GM18498 (cell line): ENCODE results near the gene TMSB10.
"Not testable (repeated sequence)": the region's sequence is repeated elsewhere in the genome, so short reads cannot be mapped to it uniquely, and the experiment has no call there.

Source experiments
- ATAC-seq: cut with Tn5 transposase; IDR thresholded peaks from one replicate; pipeline ENCODE4 v1.9.1; 2021; ENCODE audit warnings: mild to moderate bottlenecking, moderate library complexity; ENCODE audit not compliant: unreplicated experiment

The TMSB10 gene

DNA sequence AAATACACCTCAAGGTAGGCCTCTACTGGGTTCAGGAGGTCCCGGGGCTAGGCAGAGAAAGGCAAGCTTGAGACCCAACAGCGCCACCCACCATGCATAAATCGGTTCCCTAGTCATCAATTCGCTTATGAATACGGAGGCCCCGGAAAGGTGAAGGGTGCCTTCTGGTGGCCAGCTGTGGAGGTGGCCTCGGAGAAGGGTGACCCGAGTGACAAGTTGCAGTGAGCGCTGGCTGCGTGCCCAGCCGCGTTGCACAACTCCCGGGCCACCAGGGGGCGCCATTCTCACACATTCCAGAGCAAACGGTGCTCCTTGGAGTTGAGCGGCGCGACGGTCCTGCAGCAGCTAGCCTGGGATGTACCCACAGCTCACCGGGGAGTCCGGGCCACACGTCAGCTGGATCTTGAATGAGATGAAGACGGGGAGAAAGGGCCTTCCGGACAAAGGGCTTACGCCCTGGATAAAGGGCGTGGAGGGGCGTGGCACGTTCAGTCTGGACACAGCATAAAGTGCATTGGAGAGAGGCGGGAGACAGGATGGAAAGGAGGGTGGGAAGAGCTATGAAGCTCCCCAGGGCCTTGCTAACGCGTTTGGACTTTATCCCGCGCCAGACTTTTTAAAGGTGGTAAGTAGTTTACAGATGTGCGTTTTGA lies 20.4 kb downstream of the TMSB10 start:
- ATAC-seq: peak; percentile 83

DNA sequence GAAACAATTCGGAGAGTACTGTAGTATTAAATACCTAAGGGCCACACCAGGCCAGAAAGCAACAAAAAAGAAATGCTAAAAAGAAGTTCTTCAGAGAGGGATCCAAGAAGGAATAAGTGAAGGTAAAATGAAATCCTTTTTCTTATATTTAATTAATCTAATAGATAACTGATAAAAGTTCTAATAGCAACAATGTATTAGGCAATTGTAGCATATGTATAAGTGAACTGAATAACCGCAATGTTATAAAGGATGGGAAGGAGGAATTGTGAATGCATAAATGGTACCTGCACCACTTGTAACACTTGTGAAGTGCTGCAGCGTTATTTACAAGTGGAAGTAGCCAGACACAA lies 21.8 kb downstream of the TMSB10 start:
- ATAC-seq: no peak

DNA sequence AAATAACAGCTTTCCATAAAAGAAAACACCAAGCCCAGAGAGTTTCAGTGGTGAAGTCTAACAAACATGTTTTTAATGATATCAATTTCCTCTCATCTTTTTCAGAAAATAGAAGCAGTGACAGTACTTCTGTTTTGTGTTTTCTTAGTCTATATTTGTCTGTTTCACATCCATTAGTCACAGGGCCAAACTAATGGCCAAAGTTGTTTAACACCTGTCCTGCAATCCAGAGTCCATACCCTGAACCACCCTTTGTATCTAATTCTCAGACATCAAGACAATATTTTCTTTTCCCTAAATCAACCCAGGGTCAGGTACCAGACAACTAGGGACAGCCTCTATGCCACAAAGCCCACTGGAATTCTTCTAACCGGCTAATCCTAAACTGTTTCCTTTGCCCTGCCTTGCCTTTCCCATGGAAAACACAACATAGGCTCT lies 25.9 kb downstream of the TMSB10 start:
- ATAC-seq: peak; percentile 67

DNA sequence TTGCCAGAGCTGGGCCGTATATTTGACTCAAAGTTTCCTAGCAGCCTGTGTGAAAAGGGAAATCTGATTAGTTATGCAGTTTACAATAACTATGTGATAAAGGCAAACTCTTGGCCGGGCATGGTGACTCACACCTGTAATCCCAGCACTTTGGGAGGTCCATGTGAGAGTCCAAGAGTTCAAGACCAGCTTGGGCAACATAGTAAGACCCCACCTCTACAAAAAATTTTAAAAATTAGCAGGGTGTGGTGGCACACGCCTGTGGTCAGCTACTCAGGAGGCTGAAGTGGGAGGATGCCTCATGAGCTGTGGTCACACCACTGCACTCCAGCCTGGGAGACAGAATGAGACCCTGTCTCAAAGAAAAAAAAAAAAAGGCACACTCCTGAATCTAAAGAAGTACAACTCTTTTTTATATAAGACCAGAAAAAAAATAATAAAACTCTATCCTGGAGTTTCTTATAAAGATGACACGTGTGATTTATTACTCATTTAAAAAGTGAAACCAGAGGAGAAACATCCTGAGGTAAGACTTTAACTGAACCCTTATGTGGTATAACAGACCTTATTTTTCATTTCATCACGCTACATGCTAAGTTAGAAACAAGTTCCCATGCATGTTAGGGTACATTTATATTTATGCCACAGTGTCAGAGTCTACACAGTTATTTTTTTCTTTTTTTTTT lies 32.9 kb downstream of the TMSB10 start:
- ATAC-seq: peak; percentile 33

DNA sequence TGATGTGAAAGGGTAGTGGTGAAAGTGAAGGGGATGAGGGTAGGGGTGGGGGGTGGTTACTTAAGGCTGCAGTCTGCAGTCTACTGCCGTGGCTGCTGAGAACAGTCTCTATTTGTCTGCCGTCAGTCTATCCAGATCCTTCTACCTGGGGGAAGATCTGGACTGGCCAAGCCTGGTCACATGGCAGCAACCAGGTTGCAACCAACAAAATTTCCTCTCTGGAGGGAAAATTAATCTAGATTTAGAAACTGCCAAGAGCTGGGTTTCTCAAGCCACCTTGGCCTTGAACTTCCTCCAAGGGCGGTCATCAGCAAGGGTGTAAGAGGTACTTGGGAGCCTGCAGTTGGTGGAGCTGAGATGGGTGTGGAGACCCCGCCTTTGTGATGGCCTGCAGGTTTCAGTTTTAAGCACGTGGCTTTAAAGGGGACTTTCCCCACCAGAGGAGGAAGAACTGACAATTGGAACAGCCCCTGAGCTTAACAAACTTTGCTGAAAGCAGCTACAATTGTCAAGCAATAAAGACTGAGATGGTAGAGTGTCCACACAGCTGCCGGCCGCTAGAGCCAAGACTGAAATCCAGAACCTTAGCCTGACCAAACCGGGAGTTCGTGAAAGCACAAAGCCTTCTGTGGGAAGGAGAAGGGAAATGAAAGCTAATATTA lies 34.1 kb downstream of the TMSB10 start:
- ATAC-seq: peak; percentile 78

DNA sequence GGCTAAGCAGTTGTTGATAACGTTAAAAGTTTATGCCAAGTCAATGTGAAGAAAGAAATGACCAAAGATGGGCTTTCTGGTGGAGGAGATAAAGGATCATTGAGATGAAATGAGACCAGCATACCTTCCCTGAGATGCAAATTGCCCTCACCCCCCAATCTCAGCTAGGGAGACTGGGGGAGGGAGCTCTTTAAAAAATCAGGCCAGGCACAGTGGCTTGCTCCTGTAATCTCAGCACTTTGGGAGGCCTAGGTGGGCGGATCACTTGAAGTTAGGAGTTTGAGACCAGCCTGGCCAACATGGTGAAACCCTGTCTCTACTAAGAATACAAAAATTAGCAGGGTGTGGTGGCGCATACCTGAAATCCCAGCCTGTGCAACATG lies 34.6 kb downstream of the TMSB10 start:
- ATAC-seq: peak; percentile 5

DNA sequence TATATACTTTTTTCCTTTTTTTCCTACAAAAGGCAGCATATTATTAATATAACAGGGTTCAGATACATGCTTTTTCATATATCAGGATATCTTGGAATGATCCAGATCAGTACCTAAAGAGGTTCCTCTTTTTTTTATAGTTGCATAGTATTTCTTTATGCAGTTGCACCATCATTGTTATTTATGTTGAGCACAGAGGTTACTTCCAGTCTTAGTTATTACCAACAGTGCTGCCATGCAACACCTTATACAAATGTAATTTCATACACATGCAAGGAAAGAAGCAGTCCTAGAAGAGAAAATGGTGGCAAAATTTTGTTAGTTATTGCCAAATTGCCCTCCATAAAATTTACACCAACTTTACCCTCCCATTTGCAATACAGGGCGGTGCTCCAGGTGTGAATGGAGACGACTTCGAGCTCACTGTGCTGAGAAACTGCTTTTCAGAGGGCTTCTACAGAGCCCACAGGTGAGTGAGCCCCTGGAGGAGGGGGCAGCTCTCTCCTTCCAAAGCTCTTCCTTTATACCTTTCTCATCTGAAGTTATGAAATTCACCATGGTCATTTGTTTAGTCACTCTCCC lies 35.5 kb downstream of the TMSB10 start:
- ATAC-seq: no peak

DNA sequence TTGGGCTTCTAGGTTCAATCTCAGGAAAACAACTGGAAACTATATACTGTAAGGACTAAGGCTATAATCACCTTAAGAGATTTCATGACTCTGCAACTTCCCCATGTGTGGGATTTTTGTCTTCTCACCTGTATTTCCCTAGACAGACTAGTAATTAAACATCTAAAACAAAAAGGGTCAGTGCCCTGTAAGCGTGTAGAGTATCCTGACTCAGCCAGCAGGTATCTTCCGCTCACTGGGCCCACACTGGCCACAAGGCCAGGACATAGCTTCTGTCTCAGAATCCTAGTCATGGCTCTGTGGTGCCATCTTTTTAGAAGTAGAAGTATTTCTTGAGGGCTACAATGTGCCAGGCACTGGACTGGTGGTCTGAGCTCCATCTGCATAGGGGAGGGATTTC lies 36.7 kb downstream of the TMSB10 start:
- no peak for ATAC-seq

DNA sequence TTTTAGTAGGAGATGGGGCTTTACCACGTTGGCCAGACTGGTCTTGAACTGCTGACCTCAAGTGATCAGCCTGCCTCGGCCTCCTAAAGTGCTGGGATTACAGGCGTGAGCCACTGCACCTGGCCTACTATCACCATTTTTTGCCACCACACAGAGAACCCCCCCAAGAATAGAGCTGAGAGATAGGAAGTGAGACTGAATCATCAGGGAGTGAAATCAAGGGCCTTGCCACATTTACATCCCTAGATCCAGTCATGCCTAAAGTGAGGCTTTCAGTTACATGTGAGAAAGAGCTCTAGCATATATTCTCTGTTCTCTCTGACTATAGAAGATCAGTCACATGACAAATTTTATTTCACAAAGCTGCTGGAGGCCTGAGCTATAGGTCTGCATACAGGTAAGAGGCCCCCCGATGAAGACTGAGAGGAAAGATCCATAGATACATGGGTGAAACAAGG lies 37.5 kb downstream of the TMSB10 start:
- peak; percentile 36 for ATAC-seq

DNA sequence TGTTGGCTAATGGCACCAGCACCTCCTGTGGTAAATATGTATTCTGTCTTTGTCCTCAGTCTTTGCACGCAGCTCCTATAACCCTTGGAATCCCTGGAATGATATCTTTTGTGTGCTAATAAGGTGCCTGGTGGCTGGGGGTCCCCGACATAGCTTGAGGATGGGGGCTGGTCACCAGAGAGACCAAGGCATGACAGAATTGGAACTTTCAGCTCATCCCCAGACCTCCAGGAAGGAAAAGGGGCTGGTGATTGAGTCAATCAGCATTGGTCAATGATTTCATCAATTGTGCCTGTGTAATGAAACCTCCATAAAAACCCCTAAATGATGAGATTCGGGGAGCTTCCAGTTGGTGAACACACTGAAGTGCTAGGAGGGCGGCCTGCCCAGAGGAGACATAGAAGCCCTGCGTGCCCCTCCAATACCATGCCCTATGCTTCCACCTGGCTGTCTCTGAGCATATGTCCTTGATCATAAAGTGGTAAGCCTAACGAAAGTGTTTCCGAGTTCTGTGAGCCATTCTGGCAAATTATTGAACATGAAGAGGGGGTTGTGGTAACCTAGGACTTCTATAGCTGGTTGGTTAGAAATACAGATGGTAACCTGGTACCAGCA lies 38.9 kb downstream of the TMSB10 start:
- ATAC-seq: no peak

DNA sequence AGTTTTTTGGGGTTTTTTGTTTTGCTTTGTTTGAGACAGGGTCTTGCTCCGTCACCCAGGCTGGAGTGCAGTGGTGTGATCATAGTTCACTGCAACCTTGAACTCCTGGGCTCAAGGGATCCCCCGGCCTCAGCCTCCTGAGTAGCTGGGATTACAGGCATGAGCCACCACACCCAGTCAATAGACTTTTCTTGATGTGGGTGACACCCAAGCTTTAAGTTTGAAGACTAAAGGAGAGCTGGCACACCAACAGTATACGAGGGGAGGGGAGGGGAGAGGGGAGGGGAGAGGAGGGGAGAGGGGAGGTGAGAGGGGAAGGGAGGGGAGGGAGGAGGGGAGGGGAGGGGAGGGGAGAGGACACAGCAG lies 40.4 kb downstream of the TMSB10 start:
- not testable (repeated sequence) for ATAC-seq

DNA sequence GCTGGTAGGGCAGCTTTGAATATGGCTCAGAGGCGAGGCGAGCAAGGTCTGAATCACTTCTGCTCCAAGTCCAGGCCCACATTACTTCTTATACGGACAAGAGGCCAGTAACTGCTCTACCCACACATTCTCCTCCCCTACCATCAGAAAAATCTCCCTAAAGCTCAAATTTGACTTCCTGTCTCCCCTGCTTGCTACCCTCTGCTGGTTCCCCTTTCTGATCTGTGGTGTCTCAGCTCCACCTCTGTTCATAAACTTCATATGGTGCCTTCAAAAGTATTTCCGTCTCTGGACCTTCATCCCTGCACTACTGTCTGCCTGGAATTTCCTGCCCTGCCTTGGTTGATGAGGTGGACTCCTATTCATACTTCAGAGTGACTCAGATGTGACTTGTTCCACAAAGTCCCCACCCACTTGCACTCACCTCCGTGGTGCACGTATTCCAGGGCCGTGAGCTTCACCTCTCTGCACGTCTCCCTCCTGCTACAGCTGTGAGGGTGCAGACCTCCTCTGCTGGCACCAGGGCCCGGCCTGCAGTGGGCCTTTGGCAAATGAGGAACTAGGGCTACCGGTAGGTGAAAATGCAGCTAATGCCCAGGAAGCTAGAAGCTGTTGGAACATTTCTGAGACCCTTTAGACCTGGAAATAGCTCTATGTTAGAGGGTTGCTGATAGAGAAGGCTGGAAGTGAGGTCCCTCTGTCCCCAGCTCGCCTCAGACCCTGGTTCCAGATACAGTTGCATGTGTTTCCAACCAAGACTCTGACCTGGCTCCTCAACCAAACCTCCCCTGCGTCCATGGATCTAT lies 41.0 kb downstream of the TMSB10 start:
- peak; percentile 72 for ATAC-seq

DNA sequence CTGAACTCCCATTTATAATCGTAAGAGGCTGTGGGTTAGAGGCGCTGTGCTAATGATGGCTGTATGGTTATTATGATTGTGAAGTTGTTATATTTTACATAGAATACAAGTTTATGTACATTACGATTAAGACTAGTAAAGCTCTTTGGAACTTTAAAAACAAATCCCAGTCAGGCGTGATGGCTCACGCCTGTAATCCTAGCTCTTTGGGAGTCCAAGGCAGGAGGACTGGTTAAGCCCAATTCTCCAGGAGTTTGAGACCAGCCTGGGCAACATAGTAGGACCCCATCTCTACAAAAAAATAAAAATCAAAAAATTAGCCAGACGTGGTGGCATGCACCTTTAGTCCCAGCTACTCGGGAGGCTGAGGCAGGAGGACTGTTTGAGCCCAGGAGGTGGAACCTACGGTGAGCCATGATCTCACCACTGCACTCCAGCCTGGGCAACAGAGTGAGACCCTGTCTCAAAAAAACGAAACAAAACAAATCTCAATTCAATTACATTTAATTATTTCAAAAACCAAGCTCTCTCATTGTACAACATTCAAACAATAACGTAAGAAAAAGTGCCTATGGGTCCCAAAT lies 41.6 kb downstream of the TMSB10 start:
- no peak for ATAC-seq

DNA sequence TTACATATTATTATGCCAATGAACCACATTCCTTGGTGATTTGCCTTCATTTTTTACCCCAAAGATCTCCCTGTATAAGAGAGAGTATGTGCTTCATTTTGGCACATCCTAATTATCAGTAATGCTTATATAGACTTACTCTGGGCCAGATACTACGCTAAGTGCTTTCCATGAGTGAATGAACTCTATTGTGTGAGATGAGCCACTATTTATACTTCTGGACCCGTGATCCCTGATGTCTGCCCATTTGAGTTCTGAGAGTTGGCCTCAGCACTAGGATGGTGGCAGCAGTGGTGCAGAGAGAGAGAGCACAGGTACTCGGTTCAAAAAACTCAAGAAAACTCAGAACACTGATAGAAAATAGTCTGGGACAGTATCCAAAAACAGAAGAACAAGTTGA lies 48.1 kb downstream of the TMSB10 start:
- no peak for ATAC-seq

DNA sequence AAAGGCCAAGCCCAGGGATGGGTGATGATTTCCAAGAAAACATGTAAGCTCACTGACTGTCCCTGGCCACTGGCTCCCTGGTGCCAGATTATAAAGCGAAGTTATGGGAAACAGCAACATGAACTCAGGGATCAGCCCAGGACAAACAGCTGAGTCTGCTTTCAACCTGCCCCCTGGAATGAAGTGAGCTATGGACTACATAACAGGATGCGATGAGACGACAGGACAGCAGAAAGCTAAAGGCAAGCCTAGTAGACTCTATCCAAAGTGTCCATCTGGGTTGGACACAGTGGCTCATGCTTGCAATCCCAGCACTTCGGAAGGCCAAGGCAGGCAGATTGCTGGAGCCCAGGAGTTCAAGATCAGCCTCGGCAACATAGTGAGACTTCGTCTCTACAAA lies 48.9 kb downstream of the TMSB10 start:
- ATAC-seq: no peak
